Neural progenitor cell (in vitro differentiated cells): ENCODE data around the gene TP53.

Experiments used
- EZH2 ChIP-seq: fragments of 200-600 bp; sonication (generic); IDR thresholded peaks from 2 replicates; pipeline ENCODE4 v1.6.1; 2017; ENCODE audit warnings: antibody characterized with exemption, mild to moderate bottlenecking, moderate library complexity
- EZH2phosphoT487 ChIP-seq: fragments of 200-600 bp; sonication (generic); IDR thresholded peaks from 2 replicates; pipeline ENCODE4 v1.6.1; 2017; ENCODE audit warnings: antibody characterized with exemption
- TF ChIP-seq, protein P1 (sequence below): fragments of 200-600 bp; sonication (generic); IDR thresholded peaks from 2 replicates; pipeline ENCODE4 v1.5.1; 2017; ENCODE audit warnings: antibody characterized with exemption, mild to moderate bottlenecking

DNA sequence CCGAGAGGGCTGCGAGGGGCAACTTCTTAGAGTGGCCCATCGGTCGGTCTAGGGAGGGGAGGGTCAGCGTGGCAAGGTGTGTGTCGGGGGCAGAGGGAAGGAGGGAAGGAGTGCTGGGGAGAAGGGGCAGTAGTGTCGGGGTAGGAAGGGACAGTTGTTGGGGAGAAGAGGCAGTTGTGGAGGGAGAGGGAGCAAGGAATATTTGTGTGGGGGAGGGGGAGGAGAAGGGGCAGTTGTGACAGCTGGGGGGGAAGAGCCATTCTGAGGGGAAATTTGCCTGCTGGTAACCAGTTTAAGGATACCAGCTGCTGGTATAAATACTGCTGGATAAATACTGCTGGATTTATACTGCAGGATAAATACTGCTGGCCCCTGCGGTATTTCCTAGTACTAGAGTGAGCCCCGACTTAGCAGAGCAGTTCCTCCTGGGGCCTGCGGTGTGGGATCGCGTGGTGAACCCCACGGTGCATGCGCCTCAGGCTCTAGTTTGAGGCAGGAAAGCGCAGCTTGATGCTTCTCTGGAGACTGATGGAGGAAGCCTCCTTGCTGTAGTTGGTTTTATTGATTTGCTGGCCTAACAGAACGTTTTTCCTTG is 30.6 kb upstream of the TP53 start:
- TF ChIP-seq, protein P1, sequence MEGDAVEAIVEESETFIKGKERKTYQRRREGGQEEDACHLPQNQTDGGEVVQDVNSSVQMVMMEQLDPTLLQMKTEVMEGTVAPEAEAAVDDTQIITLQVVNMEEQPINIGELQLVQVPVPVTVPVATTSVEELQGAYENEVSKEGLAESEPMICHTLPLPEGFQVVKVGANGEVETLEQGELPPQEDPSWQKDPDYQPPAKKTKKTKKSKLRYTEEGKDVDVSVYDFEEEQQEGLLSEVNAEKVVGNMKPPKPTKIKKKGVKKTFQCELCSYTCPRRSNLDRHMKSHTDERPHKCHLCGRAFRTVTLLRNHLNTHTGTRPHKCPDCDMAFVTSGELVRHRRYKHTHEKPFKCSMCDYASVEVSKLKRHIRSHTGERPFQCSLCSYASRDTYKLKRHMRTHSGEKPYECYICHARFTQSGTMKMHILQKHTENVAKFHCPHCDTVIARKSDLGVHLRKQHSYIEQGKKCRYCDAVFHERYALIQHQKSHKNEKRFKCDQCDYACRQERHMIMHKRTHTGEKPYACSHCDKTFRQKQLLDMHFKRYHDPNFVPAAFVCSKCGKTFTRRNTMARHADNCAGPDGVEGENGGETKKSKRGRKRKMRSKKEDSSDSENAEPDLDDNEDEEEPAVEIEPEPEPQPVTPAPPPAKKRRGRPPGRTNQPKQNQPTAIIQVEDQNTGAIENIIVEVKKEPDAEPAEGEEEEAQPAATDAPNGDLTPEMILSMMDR, result no peak
- TF ChIP-seq EZH2phosphoT487 (no peak), EZH2 (no peak)
